ENCODE measurements around the gene PTPN23. TPM values are rescaled to one million over a fixed set of nuclear protein-coding genes. Genes with fewer than 3 reads are reported as not detected.

Gene PTPN23, protein sequence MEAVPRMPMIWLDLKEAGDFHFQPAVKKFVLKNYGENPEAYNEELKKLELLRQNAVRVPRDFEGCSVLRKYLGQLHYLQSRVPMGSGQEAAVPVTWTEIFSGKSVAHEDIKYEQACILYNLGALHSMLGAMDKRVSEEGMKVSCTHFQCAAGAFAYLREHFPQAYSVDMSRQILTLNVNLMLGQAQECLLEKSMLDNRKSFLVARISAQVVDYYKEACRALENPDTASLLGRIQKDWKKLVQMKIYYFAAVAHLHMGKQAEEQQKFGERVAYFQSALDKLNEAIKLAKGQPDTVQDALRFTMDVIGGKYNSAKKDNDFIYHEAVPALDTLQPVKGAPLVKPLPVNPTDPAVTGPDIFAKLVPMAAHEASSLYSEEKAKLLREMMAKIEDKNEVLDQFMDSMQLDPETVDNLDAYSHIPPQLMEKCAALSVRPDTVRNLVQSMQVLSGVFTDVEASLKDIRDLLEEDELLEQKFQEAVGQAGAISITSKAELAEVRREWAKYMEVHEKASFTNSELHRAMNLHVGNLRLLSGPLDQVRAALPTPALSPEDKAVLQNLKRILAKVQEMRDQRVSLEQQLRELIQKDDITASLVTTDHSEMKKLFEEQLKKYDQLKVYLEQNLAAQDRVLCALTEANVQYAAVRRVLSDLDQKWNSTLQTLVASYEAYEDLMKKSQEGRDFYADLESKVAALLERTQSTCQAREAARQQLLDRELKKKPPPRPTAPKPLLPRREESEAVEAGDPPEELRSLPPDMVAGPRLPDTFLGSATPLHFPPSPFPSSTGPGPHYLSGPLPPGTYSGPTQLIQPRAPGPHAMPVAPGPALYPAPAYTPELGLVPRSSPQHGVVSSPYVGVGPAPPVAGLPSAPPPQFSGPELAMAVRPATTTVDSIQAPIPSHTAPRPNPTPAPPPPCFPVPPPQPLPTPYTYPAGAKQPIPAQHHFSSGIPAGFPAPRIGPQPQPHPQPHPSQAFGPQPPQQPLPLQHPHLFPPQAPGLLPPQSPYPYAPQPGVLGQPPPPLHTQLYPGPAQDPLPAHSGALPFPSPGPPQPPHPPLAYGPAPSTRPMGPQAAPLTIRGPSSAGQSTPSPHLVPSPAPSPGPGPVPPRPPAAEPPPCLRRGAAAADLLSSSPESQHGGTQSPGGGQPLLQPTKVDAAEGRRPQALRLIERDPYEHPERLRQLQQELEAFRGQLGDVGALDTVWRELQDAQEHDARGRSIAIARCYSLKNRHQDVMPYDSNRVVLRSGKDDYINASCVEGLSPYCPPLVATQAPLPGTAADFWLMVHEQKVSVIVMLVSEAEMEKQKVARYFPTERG (N-terminal part only)
- total RNA-seq = 10 to 100 TPM; 36.6 to 42.6 TPM

DNA sequence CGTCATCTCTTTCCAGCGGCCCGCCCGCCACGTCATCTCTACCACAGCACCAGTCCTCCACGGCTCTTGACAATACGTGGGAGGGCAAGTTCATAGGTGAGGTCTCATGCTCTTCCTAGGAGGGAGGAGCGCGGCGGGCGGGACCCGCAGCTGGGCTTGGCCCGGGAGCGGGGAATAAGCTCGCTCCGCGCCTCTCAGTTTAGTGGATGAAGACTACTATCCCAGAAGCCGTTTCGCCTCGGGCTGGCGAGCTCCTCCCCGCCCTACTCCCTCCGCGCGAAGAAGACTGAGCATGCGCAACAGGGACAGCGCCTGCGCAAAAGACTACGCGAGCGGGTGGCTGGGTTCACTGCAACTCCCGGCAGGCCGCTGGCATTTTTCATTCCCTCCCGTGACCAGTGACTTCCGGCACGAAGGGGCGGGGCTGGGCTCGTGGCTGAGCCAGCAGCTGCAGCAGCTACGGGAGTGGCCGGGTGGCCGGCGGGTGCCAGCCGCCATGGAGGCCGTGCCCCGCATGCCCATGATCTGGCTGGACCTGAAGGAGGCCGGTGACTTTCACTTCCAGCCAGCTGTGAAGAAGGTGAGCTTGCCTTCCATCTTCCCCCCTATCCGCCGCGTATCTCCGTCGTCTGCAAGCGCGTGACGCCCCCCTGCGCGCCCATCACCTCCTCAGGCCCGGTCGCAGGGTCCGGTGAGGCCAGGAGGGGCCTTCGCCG is at the start of gene PTPN23:
PTPN23 (plus strand) TSS at position 421 of the 716 bp plus-strand sequence; CDS start at position 497, 76 bp downstream.
- peak; percentile 97 for DNase-seq
- H3K4me3 Mint-ChIP-seq = peak within 1 kb of the TSS; percentile 99
- POLR2A ChIA-PET = interaction anchor here (0.5 to 2.1 kb wide), 13 partner anchors 9 to 454 kb away, joined by 3 to 8 read pairs (median 3); partner anchors contain the start of genes ELP6, KIF9, KLHL18 and NBEAL2
- peak; percentile 85 for ATAC-seq (ENCODE audit: low read depth)
- no peaks in the 10 kb centered on the region for H3K9me3 Mint-ChIP-seq
- H3K27me3 Mint-ChIP-seq = no peaks in the 10 kb centered on the region
- H3K4me1 Mint-ChIP-seq = peaks cover 34% of the 10 kb centered on the region
- H3K27ac Mint-ChIP-seq = peak within 1 kb of the TSS; percentile 100
- peaks cover 8% of the 10 kb centered on the region for H3K36me3 Mint-ChIP-seq

- POLR2A ChIA-PET = interaction anchor here (0.5 kb wide), 1 partner anchor 41 kb away, joined by 4 read pairs; no protein-coding TSS in a partner anchor
- Mint-ChIP-seq H3K4me3 (no peak overlapping the region), H3K36me3 (peaks cover 25% of the 10 kb centered on the region), H3K9me3 (no peaks in the 10 kb centered on the region), H3K27ac (peak overlapping the region; percentile 6), H3K4me1 (peaks cover 6% of the 10 kb centered on the region), H3K27me3 (no peaks in the 10 kb centered on the region)
- ATAC-seq (ENCODE audit: low read depth) (no peak), DNase-seq (no peak)
Measured at GRCh38 chr3:47333907-47334306, 46.9 kb upstream of the PTPN23 start.

DNA sequence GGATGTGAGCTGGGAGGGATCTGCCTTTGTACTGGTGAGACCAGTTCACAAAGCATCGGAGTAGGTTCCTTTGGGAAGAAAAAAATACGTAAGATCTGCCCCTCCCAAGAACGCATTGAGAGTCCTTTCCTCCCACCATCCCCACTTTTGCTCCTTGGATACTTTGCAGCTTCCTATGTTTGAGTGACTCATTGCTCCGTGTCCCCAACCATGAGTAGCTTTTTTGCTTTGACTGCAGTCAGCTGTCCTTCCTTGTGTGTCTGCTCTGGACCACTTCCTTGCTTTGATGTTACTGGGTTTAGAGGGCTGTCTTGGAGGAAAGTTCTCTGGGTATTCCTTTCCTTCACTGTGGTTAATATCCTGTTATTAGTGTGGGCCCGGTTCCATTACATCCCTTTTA is 43.2 kb upstream of the PTPN23 start:
- no peaks in the 10 kb centered on the region for H3K9me3 Mint-ChIP-seq
- H3K27me3 Mint-ChIP-seq = no peaks in the 10 kb centered on the region
- POLR2A ChIA-PET = no interaction called here
- ATAC-seq (ENCODE audit: low read depth) = no peak
- H3K4me1 Mint-ChIP-seq = peaks cover 7% of the 10 kb centered on the region
- no peak overlapping the region for H3K4me3 Mint-ChIP-seq
- H3K27ac Mint-ChIP-seq = no peak overlapping the region
- H3K36me3 Mint-ChIP-seq = peaks cover 32% of the 10 kb centered on the region
- no peak for DNase-seq

DNA sequence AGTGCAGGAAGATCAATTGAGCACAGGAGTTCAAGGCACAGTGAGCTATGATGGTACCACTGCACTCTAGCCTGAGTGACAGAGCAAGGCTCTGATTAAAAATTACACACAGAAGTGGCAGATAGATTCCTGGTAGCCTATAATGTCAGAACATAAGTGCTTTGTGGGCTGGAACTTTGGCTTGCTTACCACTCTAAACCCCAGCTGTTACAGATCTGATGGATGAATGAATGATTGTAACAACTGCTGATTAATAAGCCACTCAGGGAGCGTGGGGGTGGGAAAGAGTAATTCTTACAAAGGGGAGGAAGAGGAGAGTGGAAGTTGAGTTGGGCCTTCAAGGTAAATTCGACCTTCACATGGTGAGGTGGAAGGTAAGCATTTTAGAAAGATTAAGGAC is 40.9 kb upstream of the PTPN23 start:
- ATAC-seq (ENCODE audit: low read depth) (no peak), DNase-seq (no peak)
- H3K36me3 Mint-ChIP-seq = peaks cover 29% of the 10 kb centered on the region
- H3K4me3 Mint-ChIP-seq = no peak overlapping the region
- no peak overlapping the region for H3K27ac Mint-ChIP-seq
- no peaks in the 10 kb centered on the region for H3K27me3 Mint-ChIP-seq
- POLR2A ChIA-PET = no interaction called here
- no peaks in the 10 kb centered on the region for H3K9me3 Mint-ChIP-seq
- peaks cover 7% of the 10 kb centered on the region for H3K4me1 Mint-ChIP-seq

GRCh38 chr3:47340866-47341265 is 40.0 kb upstream of the PTPN23 start:
- H3K4me3 Mint-ChIP-seq = no peak overlapping the region
- H3K36me3 Mint-ChIP-seq = peaks cover 32% of the 10 kb centered on the region

DNA sequence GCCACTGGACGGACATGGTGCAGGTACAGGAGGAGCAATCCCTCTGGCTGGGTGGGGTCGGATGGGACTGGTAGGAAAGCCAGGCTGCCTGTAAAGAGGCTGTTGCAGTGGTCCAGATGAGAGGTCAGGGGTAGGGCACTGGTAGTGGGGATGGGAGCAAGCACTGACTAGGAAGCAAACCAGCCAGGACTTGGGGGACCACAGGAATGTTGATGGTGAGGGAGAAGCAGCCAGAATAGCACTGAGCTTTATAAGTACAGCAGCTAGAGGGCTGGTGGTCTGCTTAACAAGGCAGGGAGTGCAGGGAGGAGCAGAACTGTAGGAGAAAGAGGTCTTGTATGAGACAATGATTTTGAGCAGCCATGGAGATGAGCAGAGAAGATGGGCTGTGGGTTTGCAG is 38.7 kb upstream of the PTPN23 start:
- H3K4me3 Mint-ChIP-seq = no peak overlapping the region
- H3K9me3 Mint-ChIP-seq = no peaks in the 10 kb centered on the region
- peaks cover 13% of the 10 kb centered on the region for H3K4me1 Mint-ChIP-seq
- H3K27me3 Mint-ChIP-seq = no peaks in the 10 kb centered on the region
- POLR2A ChIA-PET = interaction anchor here (0.7 kb wide), 1 partner anchor 143 kb away, joined by 3 read pairs; no protein-coding TSS in a partner anchor
- DNase-seq = no peak
- no peak for ATAC-seq (ENCODE audit: low read depth)
- peaks cover 30% of the 10 kb centered on the region for H3K36me3 Mint-ChIP-seq
- peak overlapping the region; percentile 39 for H3K27ac Mint-ChIP-seq

More at GRCh38 chr3:47340866-47341265, 40.0 kb upstream of the PTPN23 start:
- no peak overlapping the region for H3K27ac Mint-ChIP-seq
- H3K27me3 Mint-ChIP-seq = no peaks in the 10 kb centered on the region
- POLR2A ChIA-PET = no interaction called here
- H3K4me1 Mint-ChIP-seq = peaks cover 10% of the 10 kb centered on the region
- ATAC-seq (ENCODE audit: low read depth) (no peak), DNase-seq (no peak)
- H3K9me3 Mint-ChIP-seq = no peaks in the 10 kb centered on the region

- POLR2A ChIA-PET = no interaction called here
- no peaks in the 10 kb centered on the region for H3K27me3 Mint-ChIP-seq
- ATAC-seq (ENCODE audit: low read depth) (no peak), DNase-seq (no peak)
- peaks cover 11% of the 10 kb centered on the region for H3K4me1 Mint-ChIP-seq
- H3K4me3 Mint-ChIP-seq = no peak overlapping the region
- H3K9me3 Mint-ChIP-seq = no peaks in the 10 kb centered on the region
- H3K36me3 Mint-ChIP-seq = peaks cover 28% of the 10 kb centered on the region
- no peak overlapping the region for H3K27ac Mint-ChIP-seq
Measured at GRCh38 chr3:47342812-47343211, 38.0 kb upstream of the PTPN23 start.

DNA sequence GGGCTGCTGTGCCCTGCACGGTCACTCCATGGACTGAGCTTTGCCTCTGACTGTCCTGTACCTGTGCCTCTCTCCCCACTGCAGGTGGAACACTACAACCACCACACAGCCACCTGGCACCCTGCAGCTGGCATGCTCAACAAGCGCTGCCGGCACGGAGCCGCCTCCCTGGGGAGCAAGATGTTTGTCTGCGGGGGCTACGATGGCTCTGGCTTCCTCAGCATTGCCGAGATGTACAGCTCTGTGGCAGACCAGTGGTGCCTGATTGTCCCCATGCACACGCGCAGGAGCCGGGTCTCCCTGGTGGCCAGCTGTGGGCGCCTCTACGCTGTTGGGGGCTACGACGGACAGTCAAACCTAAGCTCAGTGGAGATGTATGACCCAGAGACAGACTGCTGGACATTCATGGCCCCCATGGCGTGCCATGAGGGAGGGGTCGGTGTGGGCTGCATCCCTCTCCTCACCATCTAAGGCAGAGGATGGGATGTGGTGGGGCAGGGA is 37.3 kb upstream of the PTPN23 start:
- H3K36me3 Mint-ChIP-seq = peaks cover 22% of the 10 kb centered on the region
- no peaks in the 10 kb centered on the region for H3K9me3 Mint-ChIP-seq
- ATAC-seq (ENCODE audit: low read depth) (no peak), DNase-seq (no peak)
- no peaks in the 10 kb centered on the region for H3K27me3 Mint-ChIP-seq
- no peak overlapping the region for H3K4me3 Mint-ChIP-seq
- POLR2A ChIA-PET = no interaction called here
- peaks cover 7% of the 10 kb centered on the region for H3K4me1 Mint-ChIP-seq
- no peak overlapping the region for H3K27ac Mint-ChIP-seq

DNA sequence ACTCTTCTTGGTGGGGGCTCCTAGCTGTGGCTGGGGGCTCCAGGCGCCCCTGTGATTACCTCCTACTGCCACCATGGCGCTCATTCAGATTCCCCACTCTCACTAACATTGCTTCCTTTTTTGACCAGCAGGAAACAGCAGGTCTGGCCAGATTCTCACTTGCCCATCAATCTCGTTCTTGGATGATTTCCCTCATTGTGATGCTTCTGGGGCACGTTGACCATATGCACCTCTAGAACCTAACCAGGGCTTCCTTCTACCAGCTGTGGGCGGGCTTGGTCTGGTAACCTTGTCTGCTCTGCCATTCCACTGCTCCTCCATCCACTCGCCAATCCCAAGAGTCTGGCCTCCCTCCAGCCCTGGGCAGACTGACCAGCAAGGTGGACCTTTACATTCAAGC is 35.9 kb upstream of the PTPN23 start:
- DNase-seq = no peak
- peaks cover 7% of the 10 kb centered on the region for H3K4me1 Mint-ChIP-seq
- POLR2A ChIA-PET = no interaction called here
- H3K9me3 Mint-ChIP-seq = no peaks in the 10 kb centered on the region
- ATAC-seq (ENCODE audit: low read depth) = no peak
- peak overlapping the region; percentile 37 for H3K27ac Mint-ChIP-seq
- peaks cover 15% of the 10 kb centered on the region for H3K36me3 Mint-ChIP-seq
- H3K27me3 Mint-ChIP-seq = no peaks in the 10 kb centered on the region
- H3K4me3 Mint-ChIP-seq = no peak overlapping the region

GRCh38 chr3:47347217-47347801 is 33.5 kb upstream of the PTPN23 start:
- Mint-ChIP-seq H3K27me3 (no peaks in the 10 kb centered on the region), H3K9me3 (no peaks in the 10 kb centered on the region), H3K4me1 (peaks cover 6% of the 10 kb centered on the region), H3K27ac (no peak overlapping the region), H3K36me3 (peaks cover 8% of the 10 kb centered on the region), H3K4me3 (no peak overlapping the region)
- POLR2A ChIA-PET = no interaction called here
- ATAC-seq (ENCODE audit: low read depth) (no peak), DNase-seq (no peak)

DNA sequence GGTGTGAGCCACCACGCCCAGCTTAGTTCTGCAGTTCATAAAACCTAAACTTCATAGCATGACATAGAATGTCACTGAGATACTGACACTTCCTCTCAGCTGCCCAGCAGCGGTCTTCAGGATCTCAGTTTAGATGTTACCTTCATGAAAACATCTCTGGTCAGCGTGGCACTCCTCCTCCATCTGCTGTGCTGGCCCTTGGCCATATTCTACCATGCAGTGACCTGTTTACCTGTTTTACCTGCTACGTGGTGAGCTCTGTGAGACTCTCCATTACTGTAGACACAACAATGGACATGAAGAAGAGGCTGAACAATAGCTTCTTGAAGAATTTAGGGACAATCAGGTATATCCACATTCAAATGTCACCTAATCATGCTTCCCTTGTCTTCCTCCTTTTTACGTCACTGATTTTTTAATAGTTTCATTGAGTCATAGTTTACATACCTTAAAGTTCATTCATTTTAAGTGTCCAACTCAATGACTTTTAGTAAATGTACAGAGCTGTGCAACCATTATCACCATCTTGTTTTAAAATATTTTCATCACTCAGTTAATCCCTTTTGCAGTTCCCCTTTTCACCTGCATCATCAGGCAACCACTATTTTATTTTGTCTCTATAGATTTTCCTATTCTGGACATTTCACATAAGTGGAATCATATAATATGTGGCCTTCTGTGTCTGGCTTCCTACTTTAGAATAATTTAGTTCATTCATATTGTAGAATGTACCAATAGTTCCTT is 32.2 kb upstream of the PTPN23 start:
- no peak for ATAC-seq (ENCODE audit: low read depth)
- H3K9me3 Mint-ChIP-seq = no peaks in the 10 kb centered on the region
- no peaks in the 10 kb centered on the region for H3K27me3 Mint-ChIP-seq
- peaks cover 6% of the 10 kb centered on the region for H3K4me1 Mint-ChIP-seq
- H3K4me3 Mint-ChIP-seq = no peak overlapping the region
- peaks cover 7% of the 10 kb centered on the region for H3K36me3 Mint-ChIP-seq
- POLR2A ChIA-PET = no interaction called here
- no peak overlapping the region for H3K27ac Mint-ChIP-seq
- DNase-seq = no peak
